K562 (cell line): Measurements from ENCODE around the gene IZUMO1R.

ENCODE experiments used
- ARHGAP35 ChIP-seq: fragments of 450-650 bp; IDR thresholded peaks from 2 replicates; pipeline ENCODE4 v1.6.1; 2018; ENCODE audit not compliant: partially characterized antibody
- EP300 ChIP-seq: IDR thresholded peaks from 2 replicates; pipeline ENCODE4 v1.6.1; 2012; ENCODE audit warnings: low read length, improper control_type of control experiment
- EZH2 ChIP-seq: IDR thresholded peaks from 2 replicates; pipeline ENCODE4 v1.6.1; 2012; ENCODE audit warnings: low read depth, mild to moderate bottlenecking, inconsistent platforms, low read length, borderline replicate concordance
- GABPA ChIP-seq: fragments of 200-800 bp; sonication (Bioruptor generic); conservative IDR thresholded peaks from 2 replicates; pipeline ENCODE4 v1.6.1; 2016; ENCODE audit warnings: low read depth, missing genetic modification characterization, missing compliant biosample characterization
- MBD2 ChIP-seq: sonication (generic); IDR thresholded peaks from 2 replicates; pipeline ENCODE4 v1.6.1; 2016; ENCODE audit warnings: low read depth, borderline replicate concordance
- MTA1 ChIP-seq: fragments of 450-650 bp; IDR thresholded peaks from 2 replicates; pipeline ENCODE4 v1.6.1; 2017; ENCODE audit warnings: borderline replicate concordance
- NCOR1 ChIP-seq: fragments of 450-650 bp; IDR thresholded peaks from 2 replicates; pipeline ENCODE4 v1.6.1; 2016; ENCODE audit warnings: mild to moderate bottlenecking, moderate library complexity
- PHB2 ChIP-seq: fragments of 450-650 bp; IDR thresholded peaks from 2 replicates; pipeline ENCODE4 v1.6.1; 2017; ENCODE audit warnings: low read depth
- SMC3 ChIP-seq: conservative IDR thresholded peaks from 2 replicates; pipeline ENCODE4 v1.6.1; 2011; ENCODE audit warnings: low read depth, low read length, improper control_type of control experiment; ENCODE audit not compliant: insufficient read depth
- ZNF140 ChIP-seq: fragments of 250-450 bp; sonication (Bioruptor Pico); IDR thresholded peaks from 2 replicates; pipeline ENCODE4 v1.8.0; 2021; ENCODE audit warnings: moderate library complexity, mild to moderate bottlenecking, inconsistent platforms
- ZNF224 ChIP-seq: sonication (generic); formaldehyde crosslinking; IDR thresholded peaks from 2 replicates; pipeline ENCODE4 v1.8.0; 2022; ENCODE audit warnings: mild to moderate bottlenecking, missing genetic modification reagents
- ZZZ3 ChIP-seq: fragments of 450-650 bp; IDR thresholded peaks from 2 replicates; pipeline ENCODE4 v1.6.1; 2016; ENCODE audit warnings: antibody characterized with exemption, mild to moderate bottlenecking, moderate library complexity
- TF ChIP-seq, protein P1 (sequence below), 3 experiments: IDR thresholded peaks in 2 of 3; conservative IDR thresholded peaks in 1 of 3; 2 replicates each; pipeline ENCODE4 v1.5.1; 2011 to 2012; ENCODE audit warnings: low read length in 3 of 3, mild to moderate bottlenecking in 3 of 3, control low read depth in 2 of 3, improper control_type of control experiment in 1 of 3, inconsistent platforms in 1 of 3, low read depth in 1 of 3, mixed read lengths in 1 of 3, moderate library complexity in 1 of 3; ENCODE audit not compliant: insufficient read depth in 2 of 3
- TF ChIP-seq, protein P2 (sequence below): sonication (generic); formaldehyde crosslinking; IDR thresholded peaks from 2 replicates; pipeline ENCODE4 v1.8.1; 2023; ENCODE audit warnings: mild to moderate bottlenecking, missing genetic modification reagents

DNA sequence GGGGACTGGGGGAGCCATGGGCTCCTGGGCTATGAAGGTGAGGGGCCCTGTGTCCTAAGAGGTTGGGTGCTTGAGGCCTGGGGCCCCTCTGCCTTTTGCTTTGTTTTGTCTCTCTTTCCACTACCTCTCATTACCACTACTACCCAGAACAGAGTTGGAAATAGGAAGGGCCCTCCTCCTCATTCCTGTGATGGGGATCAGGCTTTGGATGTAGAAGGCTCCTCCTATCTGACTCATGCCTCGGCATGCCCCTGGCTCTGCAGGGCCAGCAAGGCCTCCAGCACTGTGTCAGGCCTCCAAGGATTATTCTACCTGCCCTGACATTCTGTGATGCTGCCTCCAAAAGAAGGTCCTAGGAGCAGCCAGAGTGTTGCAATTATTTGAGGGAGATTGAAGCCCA is 766 bp downstream of the IZUMO1R start:
- TF ChIP-seq ZZZ3 (no peak), SMC3 (no peak), ARHGAP35 (no peak), PHB2 (no peak), EP300 (no peak), GABPA (no peak), NCOR1 (no peak), MBD2 (no peak), ZNF224 (CRISPR knock-in tag) (no peak), MTA1 (no peak), EZH2 (no peak), ZNF140 (no peak)
- TF ChIP-seq, protein P1, sequence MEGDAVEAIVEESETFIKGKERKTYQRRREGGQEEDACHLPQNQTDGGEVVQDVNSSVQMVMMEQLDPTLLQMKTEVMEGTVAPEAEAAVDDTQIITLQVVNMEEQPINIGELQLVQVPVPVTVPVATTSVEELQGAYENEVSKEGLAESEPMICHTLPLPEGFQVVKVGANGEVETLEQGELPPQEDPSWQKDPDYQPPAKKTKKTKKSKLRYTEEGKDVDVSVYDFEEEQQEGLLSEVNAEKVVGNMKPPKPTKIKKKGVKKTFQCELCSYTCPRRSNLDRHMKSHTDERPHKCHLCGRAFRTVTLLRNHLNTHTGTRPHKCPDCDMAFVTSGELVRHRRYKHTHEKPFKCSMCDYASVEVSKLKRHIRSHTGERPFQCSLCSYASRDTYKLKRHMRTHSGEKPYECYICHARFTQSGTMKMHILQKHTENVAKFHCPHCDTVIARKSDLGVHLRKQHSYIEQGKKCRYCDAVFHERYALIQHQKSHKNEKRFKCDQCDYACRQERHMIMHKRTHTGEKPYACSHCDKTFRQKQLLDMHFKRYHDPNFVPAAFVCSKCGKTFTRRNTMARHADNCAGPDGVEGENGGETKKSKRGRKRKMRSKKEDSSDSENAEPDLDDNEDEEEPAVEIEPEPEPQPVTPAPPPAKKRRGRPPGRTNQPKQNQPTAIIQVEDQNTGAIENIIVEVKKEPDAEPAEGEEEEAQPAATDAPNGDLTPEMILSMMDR (IDR thresholded peaks at IDR 0.05 in 2 of 3, conservative IDR thresholded peaks at IDR 0.05 in 1 of 3; ENCODE audit: insufficient read depth in 2 of 3, low read depth in 1 of 3, low read length in 3 of 3) = no peak
- TF ChIP-seq, protein P2, sequence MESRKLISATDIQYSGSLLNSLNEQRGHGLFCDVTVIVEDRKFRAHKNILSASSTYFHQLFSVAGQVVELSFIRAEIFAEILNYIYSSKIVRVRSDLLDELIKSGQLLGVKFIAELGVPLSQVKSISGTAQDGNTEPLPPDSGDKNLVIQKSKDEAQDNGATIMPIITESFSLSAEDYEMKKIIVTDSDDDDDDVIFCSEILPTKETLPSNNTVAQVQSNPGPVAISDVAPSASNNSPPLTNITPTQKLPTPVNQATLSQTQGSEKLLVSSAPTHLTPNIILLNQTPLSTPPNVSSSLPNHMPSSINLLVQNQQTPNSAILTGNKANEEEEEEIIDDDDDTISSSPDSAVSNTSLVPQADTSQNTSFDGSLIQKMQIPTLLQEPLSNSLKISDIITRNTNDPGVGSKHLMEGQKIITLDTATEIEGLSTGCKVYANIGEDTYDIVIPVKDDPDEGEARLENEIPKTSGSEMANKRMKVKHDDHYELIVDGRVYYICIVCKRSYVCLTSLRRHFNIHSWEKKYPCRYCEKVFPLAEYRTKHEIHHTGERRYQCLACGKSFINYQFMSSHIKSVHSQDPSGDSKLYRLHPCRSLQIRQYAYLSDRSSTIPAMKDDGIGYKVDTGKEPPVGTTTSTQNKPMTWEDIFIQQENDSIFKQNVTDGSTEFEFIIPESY (CRISPR knock-in tag) = no peak
